Kidney epithelial cell (primary cell): ENCODE data around the gene ZMYND11. TPM values are rescaled to one million over a fixed set of nuclear protein-coding genes. Genes with fewer than 3 reads are reported as not detected.

Experiments used
- DNase-seq: peaks from one replicate; pipeline ENCODE4 v3.0.0-alpha.2; 2010; ENCODE audit warnings: low read depth
- H3K27me3 ChIP-seq: 2 replicates; pipeline ENCODE4 v1.6.0; 2011; ENCODE audit warnings: low read length; ENCODE audit not compliant: control insufficient read depth, insufficient read depth
- H3K36me3 ChIP-seq: 2 replicates; pipeline ENCODE4 v1.5.1; 2011; ENCODE audit warnings: low read length; ENCODE audit not compliant: control insufficient read depth, insufficient read depth
- H3K4me3 ChIP-seq: 2 replicates; pipeline ENCODE4 v1.5.1; 2011; ENCODE audit warnings: low read depth, mild to moderate bottlenecking, control low read depth, low read length
- CTCF ChIP-seq: IDR thresholded peaks from 2 replicates; pipeline ENCODE4 v1.5.1; 2011; ENCODE audit warnings: mild to moderate bottlenecking, moderate library complexity, low read length, control low read depth, inconsistent platforms; ENCODE audit not compliant: insufficient read depth, poor library complexity, severe bottlenecking
- total RNA-seq: library from RNA; depleted of rRNA; stranded (reverse); fragments of >200 nt; gene quantifications from 2 replicates; pipeline ENCODE4 v1.2.3, GENCODE V29; 2015

ZMYND11 gene
- total RNA-seq, 1 donor from 2014 or later = 60.0 TPM

- no peaks in the 10 kb centered on the region for H3K27me3 ChIP-seq
- H3K4me3 ChIP-seq = no peak overlapping the region
- no peak for DNase-seq
- no peak for TF ChIP-seq CTCF
- H3K36me3 ChIP-seq = no peaks in the 10 kb centered on the region
These were observed 137.8 kb downstream of the ZMYND11 start for GRCh38 chr10:273088-273487.

GRCh38 chr10:274866-275265 is 139.6 kb downstream of the ZMYND11 start:
- no peak overlapping the region for H3K4me3 ChIP-seq
- DNase-seq = no peak
- no peak for TF ChIP-seq CTCF
- H3K36me3 ChIP-seq = no peaks in the 10 kb centered on the region
- no peaks in the 10 kb centered on the region for H3K27me3 ChIP-seq

- no peak for DNase-seq
- Histone ChIP-seq H3K4me3 (no peak overlapping the region), H3K27me3 (no peaks in the 10 kb centered on the region), H3K36me3 (no peaks in the 10 kb centered on the region)
- no peak for TF ChIP-seq CTCF
These were observed 140.4 kb downstream of the ZMYND11 start for GRCh38 chr10:275680-276079.

- no peak overlapping the region for H3K4me3 ChIP-seq
- no peak for DNase-seq
- peaks cover 4% of the 10 kb centered on the region for H3K36me3 ChIP-seq
- TF ChIP-seq CTCF = no peak
- no peaks in the 10 kb centered on the region for H3K27me3 ChIP-seq
These were observed 142.7 kb downstream of the ZMYND11 start for GRCh38 chr10:277963-278362.

- DNase-seq = no peak
- peaks cover 4% of the 10 kb centered on the region for H3K36me3 ChIP-seq
- no peaks in the 10 kb centered on the region for H3K27me3 ChIP-seq
- H3K4me3 ChIP-seq = no peak overlapping the region
- TF ChIP-seq CTCF = no peak
These were observed 143.5 kb downstream of the ZMYND11 start for GRCh38 chr10:278707-279106.

GRCh38 chr10:279232-279631 is 144.0 kb downstream of the ZMYND11 start:
- no peak for TF ChIP-seq CTCF
- Histone ChIP-seq H3K27me3 (no peaks in the 10 kb centered on the region), H3K36me3 (peaks cover 4% of the 10 kb centered on the region), H3K4me3 (no peak overlapping the region)
- DNase-seq = no peak
